ENCODE measurements around the gene E2F8.

GRCh38 chr11:19176629-19177186, 64.0 kb downstream of the E2F8 start:
- TF ChIP-seq, protein P1, sequence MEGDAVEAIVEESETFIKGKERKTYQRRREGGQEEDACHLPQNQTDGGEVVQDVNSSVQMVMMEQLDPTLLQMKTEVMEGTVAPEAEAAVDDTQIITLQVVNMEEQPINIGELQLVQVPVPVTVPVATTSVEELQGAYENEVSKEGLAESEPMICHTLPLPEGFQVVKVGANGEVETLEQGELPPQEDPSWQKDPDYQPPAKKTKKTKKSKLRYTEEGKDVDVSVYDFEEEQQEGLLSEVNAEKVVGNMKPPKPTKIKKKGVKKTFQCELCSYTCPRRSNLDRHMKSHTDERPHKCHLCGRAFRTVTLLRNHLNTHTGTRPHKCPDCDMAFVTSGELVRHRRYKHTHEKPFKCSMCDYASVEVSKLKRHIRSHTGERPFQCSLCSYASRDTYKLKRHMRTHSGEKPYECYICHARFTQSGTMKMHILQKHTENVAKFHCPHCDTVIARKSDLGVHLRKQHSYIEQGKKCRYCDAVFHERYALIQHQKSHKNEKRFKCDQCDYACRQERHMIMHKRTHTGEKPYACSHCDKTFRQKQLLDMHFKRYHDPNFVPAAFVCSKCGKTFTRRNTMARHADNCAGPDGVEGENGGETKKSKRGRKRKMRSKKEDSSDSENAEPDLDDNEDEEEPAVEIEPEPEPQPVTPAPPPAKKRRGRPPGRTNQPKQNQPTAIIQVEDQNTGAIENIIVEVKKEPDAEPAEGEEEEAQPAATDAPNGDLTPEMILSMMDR (IDR thresholded peaks at IDR 0.05) = no peak
- TF ChIP-seq POLR2A (IDR thresholded peaks at IDR 0.05) = no peak

Data from testis (tissue), 2 donors.